ENCODE data around the gene C2orf81.

DNA sequence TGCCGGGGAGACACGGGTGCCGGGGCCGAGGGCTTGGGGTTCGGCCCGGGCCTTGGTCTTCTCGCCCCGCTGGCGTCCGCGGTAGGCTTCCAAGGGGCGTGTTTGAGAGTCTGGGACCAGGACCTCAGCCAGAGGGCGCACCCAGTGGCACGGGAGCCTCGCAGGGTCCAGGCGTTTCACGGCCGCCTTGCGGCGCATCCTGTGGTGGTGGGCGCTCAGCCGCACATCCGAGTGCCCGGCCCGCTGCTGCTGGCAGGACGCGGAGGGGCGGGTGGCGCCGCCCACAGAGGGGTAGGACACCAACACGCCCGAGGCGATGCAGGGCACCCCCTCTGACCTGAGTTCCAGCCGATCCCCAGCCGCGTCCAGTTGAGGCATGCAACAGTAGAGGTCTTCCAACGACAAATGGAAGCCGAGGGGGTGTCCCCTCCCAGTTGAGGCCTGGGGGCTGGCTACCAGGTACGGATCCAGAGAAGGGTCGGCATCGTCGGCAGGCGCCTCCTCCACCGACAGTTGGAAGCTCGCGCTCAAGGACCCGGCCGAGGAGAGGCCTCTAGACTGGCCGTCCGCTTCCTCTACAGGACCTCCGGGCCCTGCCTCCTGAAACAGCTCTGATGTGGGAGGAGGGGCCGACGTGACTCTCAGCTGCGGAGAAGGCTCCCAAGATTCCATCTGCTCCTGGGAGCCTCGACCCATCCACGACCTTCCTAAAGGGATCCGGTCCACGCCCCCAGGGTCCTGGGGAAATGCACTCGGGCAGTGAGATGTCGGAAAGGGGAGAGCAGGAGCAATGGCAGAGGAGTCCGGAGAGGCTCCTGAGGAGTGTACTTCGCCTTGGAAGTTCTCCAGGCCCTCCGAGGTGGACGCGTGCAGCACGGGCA is 6.3 kb downstream of the C2orf81 start:
- TF ChIP-seq POLR2AphosphoS5 (IDR thresholded peaks at IDR 0.05; ENCODE audit: low read depth, low read length) (no peak), TAF1 (IDR thresholded peaks at IDR 0.05; ENCODE audit: low read depth, low read length) (no peak), POLR2A (IDR thresholded peaks at IDR 0.05; ENCODE audit: low read depth, low read length) (no peak), SPI1 (IDR thresholded peaks at IDR 0.05; ENCODE audit: low read depth, low read length) (no peak), PAX5 (IDR thresholded peaks at IDR 0.05; ENCODE audit: insufficient read depth, low read length, severe bottlenecking) (no peak), POU2F2 (IDR thresholded peaks at IDR 0.05; ENCODE audit: low read depth, low read length) (no peak)

Measured in GM12891 (cell line).